Measurements from ENCODE around the gene AKIRIN1.
"Not testable (repeated sequence)": the region's sequence is repeated elsewhere in the genome, so short reads cannot be mapped to it uniquely, and the experiment has no call there.

Gene AKIRIN1

DNA sequence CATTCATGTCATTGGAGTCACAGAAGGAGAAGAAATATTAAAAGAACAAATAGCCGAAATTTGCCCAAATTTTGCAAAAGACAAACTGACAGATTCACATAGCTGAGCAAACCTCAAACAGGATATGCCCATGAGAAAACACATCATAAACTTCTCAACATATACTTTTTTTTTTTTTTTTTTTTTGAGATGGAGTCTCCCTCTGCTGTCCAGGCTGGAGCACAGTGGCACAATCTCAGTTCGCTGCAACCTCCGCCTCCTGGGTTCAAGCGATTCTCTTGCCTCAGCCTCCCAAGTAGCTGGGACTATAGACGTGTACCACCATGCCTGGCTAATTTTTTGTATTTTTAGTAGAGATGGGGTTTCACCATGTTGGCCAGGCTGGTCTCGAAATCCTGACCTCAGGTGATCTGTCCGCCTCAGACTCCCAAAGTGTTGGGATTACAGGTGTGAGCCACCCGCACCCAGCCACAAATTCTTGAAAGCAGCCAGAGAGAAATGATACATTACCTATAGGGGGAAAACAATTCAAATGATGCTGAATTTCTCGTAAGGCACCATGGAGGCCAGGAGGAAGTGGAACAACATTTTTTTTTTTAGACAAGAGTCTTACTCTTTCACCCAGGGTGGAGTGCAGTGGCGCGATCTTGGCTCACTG lies 60.2 kb downstream of the AKIRIN1 start:
- H3K4me1 ChIP-seq (ENCODE audit: insufficient read depth, low read length, poor library complexity, severe bottlenecking); H3K27me3 ChIP-seq (ENCODE audit: insufficient read depth, low read length, poor library complexity, severe bottlenecking): not testable (repeated sequence)
- TF ChIP-seq, protein P1, sequence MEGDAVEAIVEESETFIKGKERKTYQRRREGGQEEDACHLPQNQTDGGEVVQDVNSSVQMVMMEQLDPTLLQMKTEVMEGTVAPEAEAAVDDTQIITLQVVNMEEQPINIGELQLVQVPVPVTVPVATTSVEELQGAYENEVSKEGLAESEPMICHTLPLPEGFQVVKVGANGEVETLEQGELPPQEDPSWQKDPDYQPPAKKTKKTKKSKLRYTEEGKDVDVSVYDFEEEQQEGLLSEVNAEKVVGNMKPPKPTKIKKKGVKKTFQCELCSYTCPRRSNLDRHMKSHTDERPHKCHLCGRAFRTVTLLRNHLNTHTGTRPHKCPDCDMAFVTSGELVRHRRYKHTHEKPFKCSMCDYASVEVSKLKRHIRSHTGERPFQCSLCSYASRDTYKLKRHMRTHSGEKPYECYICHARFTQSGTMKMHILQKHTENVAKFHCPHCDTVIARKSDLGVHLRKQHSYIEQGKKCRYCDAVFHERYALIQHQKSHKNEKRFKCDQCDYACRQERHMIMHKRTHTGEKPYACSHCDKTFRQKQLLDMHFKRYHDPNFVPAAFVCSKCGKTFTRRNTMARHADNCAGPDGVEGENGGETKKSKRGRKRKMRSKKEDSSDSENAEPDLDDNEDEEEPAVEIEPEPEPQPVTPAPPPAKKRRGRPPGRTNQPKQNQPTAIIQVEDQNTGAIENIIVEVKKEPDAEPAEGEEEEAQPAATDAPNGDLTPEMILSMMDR (conservative IDR thresholded peaks at IDR 0.05; ENCODE audit: low read length) = peak; percentile 25

DNA sequence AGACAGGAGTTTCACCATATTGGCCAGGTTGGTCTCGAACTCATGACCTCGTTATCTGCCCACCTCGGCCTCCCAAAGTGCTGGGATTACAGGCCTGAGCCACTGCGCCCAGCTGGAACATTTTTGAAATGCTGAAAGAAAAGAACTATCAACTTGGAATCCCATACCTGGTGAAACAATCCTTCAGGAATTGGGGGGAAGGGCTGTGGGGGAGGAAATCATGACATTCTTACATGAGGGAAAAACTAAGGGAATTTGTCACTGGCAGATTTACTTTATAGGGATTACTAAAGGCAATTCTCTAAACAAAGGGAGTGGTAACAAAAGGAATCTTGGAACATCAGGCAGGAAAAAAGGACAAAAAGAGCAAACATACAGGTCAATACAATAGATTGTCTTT lies 60.9 kb downstream of the AKIRIN1 start:
- Histone ChIP-seq H3K4me3 (ENCODE audit: low read length, poor library complexity, severe bottlenecking) (no peak overlapping the region), H3K27me3 (ENCODE audit: insufficient read depth, low read length, poor library complexity, severe bottlenecking) (no peaks in the 10 kb centered on the region), H2AFZ (ENCODE audit: low read length) (no peak overlapping the region), H3K79me2 (ENCODE audit: insufficient read depth, low read length) (no peaks in the 10 kb centered on the region), H4K20me1 (ENCODE audit: insufficient read depth, low read length, poor library complexity, severe bottlenecking) (no peaks in the 10 kb centered on the region), H3K9ac (ENCODE audit: low read depth, low read length, poor library complexity, severe bottlenecking) (no peak overlapping the region), H3K36me3 (ENCODE audit: insufficient read depth, low read length) (no peaks in the 10 kb centered on the region), H3K4me2 (ENCODE audit: low read depth, low read length, poor library complexity, severe bottlenecking) (no peak overlapping the region), H3K9me2 (replicated peaks; ENCODE audit: low read depth, low read length) (no peaks in the 10 kb centered on the region), H3K4me1 (ENCODE audit: insufficient read depth, low read length, poor library complexity, severe bottlenecking) (no peaks in the 10 kb centered on the region), H3F3A (ENCODE audit: low read depth) (no peaks in the 10 kb centered on the region), H3K9me3 (ENCODE audit: insufficient read depth, low read depth, low read length) (no peaks in the 10 kb centered on the region)
- TF ChIP-seq, protein P1 (conservative IDR thresholded peaks at IDR 0.05; ENCODE audit: low read length) = no peak
- no peak for TF ChIP-seq EZH2phosphoT487 (IDR thresholded peaks at IDR 0.05; ENCODE audit: borderline replicate concordance)

More for the DNA sequence above, 60.2 kb downstream of the AKIRIN1 start:
- not testable (repeated sequence) for H3K79me2 ChIP-seq (ENCODE audit: insufficient read depth, low read length); H3K9ac ChIP-seq (ENCODE audit: low read depth, low read length, poor library complexity, severe bottlenecking); H4K20me1 ChIP-seq (ENCODE audit: insufficient read depth, low read length, poor library complexity, severe bottlenecking); H2AFZ ChIP-seq (ENCODE audit: low read length); H3F3A ChIP-seq (ENCODE audit: low read depth); H3K9me3 ChIP-seq (ENCODE audit: insufficient read depth, low read depth, low read length); H3K4me3 ChIP-seq (ENCODE audit: low read length, poor library complexity, severe bottlenecking); H3K9me2 ChIP-seq (replicated peaks; ENCODE audit: low read depth, low read length); H3K36me3 ChIP-seq (ENCODE audit: insufficient read depth, low read length); H3K4me2 ChIP-seq (ENCODE audit: low read depth, low read length, poor library complexity, severe bottlenecking)

DNA sequence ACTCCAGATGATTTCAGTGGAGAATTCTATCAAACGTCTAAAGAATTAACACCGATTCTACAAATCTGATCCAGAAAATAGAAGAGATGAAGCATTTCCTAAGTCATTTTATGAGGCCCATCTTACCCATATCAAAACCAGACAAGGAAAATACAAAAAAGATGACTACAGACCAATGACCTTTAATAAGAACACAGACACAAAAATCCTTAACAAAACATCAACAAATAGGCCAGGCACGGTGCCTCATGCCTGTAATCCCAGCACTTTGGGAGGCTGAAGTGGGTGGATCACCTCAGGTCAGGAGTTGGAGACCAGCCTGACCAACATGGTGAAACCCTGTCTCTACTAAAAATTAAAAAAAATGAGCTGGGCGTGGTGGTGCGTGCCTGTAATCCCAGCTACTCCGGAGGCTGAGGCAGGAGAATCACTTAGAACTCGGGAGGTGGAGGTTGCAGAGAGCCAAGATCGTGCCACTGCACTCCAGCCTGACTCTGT lies 64.2 kb downstream of the AKIRIN1 start:
- H3K9me2 ChIP-seq (replicated peaks; ENCODE audit: low read depth, low read length); H2AFZ ChIP-seq (ENCODE audit: low read length); H3K36me3 ChIP-seq (ENCODE audit: insufficient read depth, low read length); H3K9me3 ChIP-seq (ENCODE audit: insufficient read depth, low read depth, low read length); H3K27me3 ChIP-seq (ENCODE audit: insufficient read depth, low read length, poor library complexity, severe bottlenecking); H3K9ac ChIP-seq (ENCODE audit: low read depth, low read length, poor library complexity, severe bottlenecking); H3K4me1 ChIP-seq (ENCODE audit: insufficient read depth, low read length, poor library complexity, severe bottlenecking); H3K4me2 ChIP-seq (ENCODE audit: low read depth, low read length, poor library complexity, severe bottlenecking); H3K4me3 ChIP-seq (ENCODE audit: low read length, poor library complexity, severe bottlenecking); H3K79me2 ChIP-seq (ENCODE audit: insufficient read depth, low read length); H3F3A ChIP-seq (ENCODE audit: low read depth); H4K20me1 ChIP-seq (ENCODE audit: insufficient read depth, low read length, poor library complexity, severe bottlenecking): not testable (repeated sequence)
